Activated naive CD4-positive, alpha-beta T cell treated with anti-CD3 and anti-CD28 coated beads for 36 hours (primary cell): Measurements from ENCODE around the gene SRSF3. TPM values are rescaled to one million over a fixed set of nuclear protein-coding genes. Genes with fewer than 3 reads are reported as not detected.
A peak's percentile ranks its signal among the peaks of the same experiment; 100 is the strongest.

Source experiments
- CTCF ChIA-PET: fragments of 350-600 bp; sonication (Branson Sonifier 250); formaldehyde crosslinking; loops from one replicate; lab custom pipeline; 2021; ENCODE audit warnings: antibody characterized with exemption; lab: Charles Lee
- DNase-seq: peaks from one replicate; pipeline ENCODE4 v3.0.0-alpha.2; 2020
- H3K27ac Mint-ChIP-seq: one replicate; pipeline ENCODE4 v1.8.0; 2021; ENCODE audit warnings: mild to moderate bottlenecking, mixed read lengths
- H3K27me3 Mint-ChIP-seq: one replicate; pipeline ENCODE4 v1.8.0; 2021; ENCODE audit warnings: low read depth, mixed read lengths
- H3K36me3 Mint-ChIP-seq: one replicate; pipeline ENCODE4 v1.8.0; 2021; ENCODE audit warnings: low read depth, mixed read lengths
- H3K4me1 Mint-ChIP-seq: one replicate; pipeline ENCODE4 v1.8.0; 2021; ENCODE audit warnings: low read depth, mixed read lengths
- H3K4me3 Mint-ChIP-seq: one replicate; pipeline ENCODE4 v1.8.0; 2021; ENCODE audit warnings: mild to moderate bottlenecking, moderate library complexity, mixed read lengths
- H3K9me3 Mint-ChIP-seq: one replicate; pipeline ENCODE4 v1.8.0; 2021; ENCODE audit warnings: mixed read lengths
- intact Hi-C: fragments of 100-400 bp; cut with micrococcal nuclease; formaldehyde crosslinking; loops from one replicate; pipeline ENCODE4 v1.15.1; 2023
- total RNA-seq, 2 experiments: library from RNA; stranded (reverse); gene quantifications; one replicate each; pipeline ENCODE4 v1.2.3, GENCODE V29; 2021

The SRSF3 gene
- total RNA-seq = 100 to 1,000 TPM; 250 to 269 TPM

DNA sequence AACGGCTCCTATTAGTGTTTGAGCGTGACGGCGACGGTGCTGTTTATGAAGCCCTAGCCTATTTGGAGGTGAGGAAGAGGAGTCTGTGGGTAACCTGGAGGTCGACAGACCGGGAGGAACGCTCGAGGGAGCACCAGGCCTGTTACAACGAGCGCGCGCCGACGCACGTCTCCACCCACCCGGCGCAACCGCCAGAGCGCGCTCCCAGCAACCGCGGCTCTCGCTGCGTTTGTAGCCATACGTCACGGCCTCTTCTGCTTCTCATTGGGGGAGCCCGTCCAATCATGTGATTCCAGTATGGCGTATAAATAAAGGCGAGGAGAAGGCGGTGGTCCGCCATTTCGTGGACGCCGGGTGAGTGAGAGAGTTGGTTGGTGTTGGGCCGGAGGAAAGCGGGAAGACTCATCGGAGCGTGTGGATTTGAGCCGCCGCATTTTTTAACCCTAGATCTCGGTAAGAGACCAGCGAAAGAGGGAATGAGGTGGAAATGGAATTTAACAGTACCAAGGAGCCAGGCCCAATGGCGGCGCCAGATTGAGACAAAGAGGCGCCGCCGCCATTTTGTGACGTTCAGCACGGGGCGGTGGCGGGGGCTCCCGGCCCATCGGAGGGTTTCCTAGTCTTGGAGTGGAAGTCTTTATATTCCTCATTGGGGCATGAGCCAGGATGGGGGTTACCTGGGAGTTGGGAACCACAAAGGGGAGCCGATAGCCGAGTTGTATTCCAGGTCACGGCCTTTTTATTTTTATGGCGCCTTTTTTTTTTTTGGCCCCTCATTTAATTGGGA is at the start of gene SRSF3:
Gene SRSF3, plus strand, starts transcription at position 334 of the 787 bp plus-strand sequence. CDS start 2,401 bp downstream, outside the sequence.
- H3K27me3 Mint-ChIP-seq = no peaks in the 10 kb centered on the region
- H3K36me3 Mint-ChIP-seq = peaks cover 49% of the 10 kb centered on the region
- CTCF ChIA-PET = interaction anchor here (0.8 kb wide), 1 partner anchor 49 kb away, joined by 5 read pairs; no protein-coding TSS in a partner anchor
- no peaks in the 10 kb centered on the region for H3K9me3 Mint-ChIP-seq
- peak within 1 kb of the TSS; percentile 92 for H3K4me3 Mint-ChIP-seq
- DNase-seq = peak; percentile 98
- peaks cover 31% of the 10 kb centered on the region for H3K4me1 Mint-ChIP-seq
- peak within 1 kb of the TSS; percentile 98 for H3K27ac Mint-ChIP-seq
- intact Hi-C loops = loop anchor here (1.0 to 10.0 kb wide), 8 partner anchors 11 to 567 kb away; partner anchors contain the start of genes KCTD20, MAPK14 and PXT1

DNA sequence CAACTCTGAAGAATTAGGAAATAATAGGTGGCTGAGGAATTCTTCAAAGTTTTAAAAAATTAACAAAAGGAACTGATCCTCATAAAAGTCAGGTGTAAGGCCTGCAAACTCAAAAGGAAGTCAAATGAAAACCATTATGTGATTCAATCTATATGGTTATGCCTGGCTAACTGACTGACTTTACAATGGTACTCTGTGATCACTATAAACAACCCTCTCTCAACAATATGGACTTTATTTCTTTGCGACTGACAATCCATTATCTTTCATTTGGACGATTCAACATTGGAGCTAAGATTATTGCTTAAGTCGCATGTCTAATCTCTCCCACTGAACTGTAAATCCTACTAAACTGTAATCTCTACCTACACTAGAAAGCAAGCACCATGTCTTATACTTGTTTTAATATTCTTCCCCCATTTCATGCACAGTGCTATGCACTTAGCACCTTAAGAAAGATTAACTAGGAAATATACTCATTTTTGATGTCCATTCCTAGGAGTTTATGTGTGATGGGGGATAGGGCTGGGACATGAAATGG is 48.3 kb upstream of the SRSF3 start:
- H3K27me3 Mint-ChIP-seq = no peaks in the 10 kb centered on the region
- no peaks in the 10 kb centered on the region for H3K9me3 Mint-ChIP-seq
- CTCF ChIA-PET = interaction anchor here (1.1 kb wide), 1 partner anchor 49 kb away, joined by 5 read pairs; no protein-coding TSS in a partner anchor
- peaks cover 51% of the 10 kb centered on the region for H3K4me1 Mint-ChIP-seq
- no peak for DNase-seq
- peak overlapping the region; percentile 97 for H3K4me3 Mint-ChIP-seq
- intact Hi-C loops = loop anchor here (1.0 to 5.0 kb wide), 7 partner anchors 17 to 517 kb away; partner anchors contain the start of genes KCTD20, PXT1 and SRSF3
- peaks cover 15% of the 10 kb centered on the region for H3K36me3 Mint-ChIP-seq
- peak overlapping the region; percentile 97 for H3K27ac Mint-ChIP-seq

DNA sequence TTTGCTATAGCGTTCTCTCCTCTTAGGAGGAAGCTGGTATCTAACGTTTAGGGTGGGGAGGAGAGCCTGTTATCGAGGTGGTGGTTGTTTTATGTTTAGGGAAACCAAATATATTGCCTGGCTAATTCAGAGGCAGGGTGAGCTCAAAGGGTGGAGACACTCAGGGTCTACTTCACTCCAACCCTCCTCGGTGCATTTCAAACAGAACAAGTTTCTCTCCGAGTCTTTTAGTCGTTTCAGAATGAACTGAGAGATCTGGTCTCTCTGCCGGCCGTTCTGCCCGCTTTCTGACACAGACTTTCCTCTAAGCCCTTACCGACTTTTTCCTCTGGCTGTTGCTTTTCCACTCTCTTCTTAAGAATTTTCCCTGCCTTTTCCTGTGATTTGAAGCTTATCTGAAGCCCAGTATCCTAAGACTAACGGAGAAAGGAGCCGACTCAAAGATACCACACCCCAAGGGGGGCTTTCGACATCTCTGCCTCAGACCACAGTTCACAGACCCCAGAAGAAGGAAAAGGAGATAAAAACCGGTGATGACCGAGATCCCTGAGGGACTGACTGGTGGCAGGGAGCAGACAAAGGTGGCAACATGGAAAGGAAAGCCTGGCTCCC is 47.7 kb upstream of the SRSF3 start:
- Mint-ChIP-seq H3K27me3 (no peaks in the 10 kb centered on the region), H3K36me3 (peaks cover 14% of the 10 kb centered on the region), H3K4me1 (peaks cover 46% of the 10 kb centered on the region), H3K4me3 (peak overlapping the region; percentile 97), H3K9me3 (no peaks in the 10 kb centered on the region), H3K27ac (peak overlapping the region; percentile 97)
- CTCF ChIA-PET = no interaction called here
- intact Hi-C loops = loop anchor here (1.0 to 5.0 kb wide), 6 partner anchors 18 to 518 kb away; partner anchors contain the start of genes KCTD20, PXT1 and SRSF3
- peak; percentile 33 for DNase-seq

DNA sequence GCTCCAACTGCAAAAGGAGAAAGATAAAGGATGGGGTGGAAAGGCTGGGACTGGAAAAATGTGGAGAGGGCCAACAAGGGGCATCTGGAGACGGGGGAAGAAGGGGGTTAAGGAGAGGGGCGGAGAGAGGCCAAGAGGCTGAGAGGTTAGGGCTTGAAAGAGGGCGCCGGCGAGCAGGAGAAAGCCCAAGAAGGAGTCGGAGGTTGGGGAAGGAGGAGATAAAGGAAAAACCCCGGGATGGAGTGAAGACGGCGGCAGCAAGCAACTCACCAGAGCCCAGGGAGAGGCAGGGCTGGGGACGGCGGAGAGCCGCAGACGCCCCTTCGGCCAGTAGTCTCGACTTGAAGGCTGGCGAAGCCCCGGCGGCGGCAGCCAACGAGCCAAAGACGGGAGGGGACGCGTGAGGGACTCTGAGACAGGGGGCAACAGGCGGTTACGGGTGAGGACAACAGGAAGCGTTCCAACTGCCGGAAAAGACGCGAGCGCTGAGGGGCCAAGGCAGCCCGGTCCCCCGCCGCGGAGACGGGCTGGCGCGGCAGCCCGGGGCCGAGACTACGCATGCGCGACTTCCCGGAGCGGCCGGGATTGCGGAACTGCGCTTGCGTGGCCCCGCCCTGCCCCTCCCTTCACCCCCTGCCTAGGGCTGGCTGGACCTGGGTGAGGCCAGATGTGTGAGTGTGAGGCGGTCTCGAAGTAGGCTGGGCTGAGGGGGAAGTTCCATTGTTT is 47.1 kb upstream of the SRSF3 start, which contains the start of gene STK38:
Gene STK38, minus strand, starts transcription at position 560 of the 726 bp plus-strand sequence. CDS start 7,277 bp downstream, outside the sequence.
- Mint-ChIP-seq H3K9me3 (no peaks in the 10 kb centered on the region), H3K27ac (peak within 1 kb of the TSS; percentile 97), H3K4me1 (peaks cover 39% of the 10 kb centered on the region), H3K36me3 (peaks cover 12% of the 10 kb centered on the region), H3K27me3 (no peaks in the 10 kb centered on the region), H3K4me3 (peak within 1 kb of the TSS; percentile 97)
- peak; percentile 95 for DNase-seq
- CTCF ChIA-PET = no interaction called here
- intact Hi-C loops = loop anchor here (1.0 to 5.0 kb wide), 7 partner anchors 18 to 518 kb away; partner anchors contain the start of genes KCTD20, PXT1 and SRSF3

DNA sequence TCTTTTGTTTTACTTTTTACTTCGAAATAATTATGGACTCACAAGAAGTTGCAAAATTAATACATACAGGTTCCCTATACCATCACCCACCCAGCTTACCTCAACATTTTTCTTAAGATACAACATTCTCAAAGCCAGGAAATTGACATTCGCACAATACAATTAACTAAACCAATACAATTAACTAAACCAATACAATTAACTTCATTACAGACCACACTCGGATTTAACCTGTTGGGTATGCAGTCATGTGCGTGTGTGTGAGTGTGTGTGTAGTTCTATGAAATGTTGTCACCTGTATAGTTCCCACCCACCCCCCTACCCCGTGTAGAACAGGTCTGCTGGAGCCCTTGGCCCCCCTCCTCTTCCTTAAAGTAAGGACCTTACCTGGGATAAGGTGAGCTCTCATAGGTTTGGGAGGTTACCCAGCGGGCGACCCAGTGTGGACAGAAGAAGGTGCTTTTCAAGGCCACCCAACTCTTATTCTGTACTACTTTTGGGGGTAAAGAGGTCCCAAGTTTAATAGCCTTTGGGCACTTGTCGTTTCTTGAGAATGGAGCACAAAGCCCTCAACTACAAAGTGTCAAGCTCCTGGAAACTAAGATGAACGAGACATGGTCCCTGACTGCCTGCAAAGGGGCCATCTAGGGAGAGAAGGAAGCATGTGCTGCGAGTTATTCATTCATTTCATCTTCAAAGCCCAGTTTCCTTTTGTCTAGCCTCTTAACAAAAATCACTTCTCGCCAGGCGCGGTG is 46.3 kb upstream of the SRSF3 start:
- Mint-ChIP-seq H3K9me3 (no peaks in the 10 kb centered on the region), H3K4me3 (peak overlapping the region; percentile 97), H3K4me1 (peaks cover 35% of the 10 kb centered on the region), H3K27me3 (no peaks in the 10 kb centered on the region), H3K36me3 (peaks cover 12% of the 10 kb centered on the region), H3K27ac (peak overlapping the region; percentile 97)
- CTCF ChIA-PET = interaction anchor here (1.1 kb wide), 1 partner anchor 31 kb away, joined by 3 read pairs; no protein-coding TSS in a partner anchor
- intact Hi-C loops = loop anchor here (1.0 to 5.0 kb wide), 6 partner anchors 19 to 519 kb away; partner anchors contain the start of genes KCTD20 and PXT1
- peak; percentile 46 for DNase-seq

DNA sequence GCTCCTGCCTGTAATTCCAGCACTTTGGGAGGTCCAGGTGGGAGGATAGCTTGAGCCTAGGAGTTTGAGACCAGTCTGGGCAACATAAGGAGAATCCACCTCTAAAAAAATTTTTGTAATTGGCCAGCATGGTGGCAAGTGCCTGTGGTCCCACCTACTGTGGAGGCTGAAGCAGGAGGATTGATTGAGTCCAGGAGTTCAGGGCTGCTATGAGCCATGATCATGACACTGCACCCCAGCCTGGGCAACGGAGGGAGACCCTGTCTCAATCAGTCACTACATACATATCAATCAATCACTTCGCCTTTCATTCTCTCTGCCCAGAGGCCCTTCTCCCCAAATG is 45.8 kb upstream of the SRSF3 start:
- no peaks in the 10 kb centered on the region for H3K27me3 Mint-ChIP-seq
- no peaks in the 10 kb centered on the region for H3K9me3 Mint-ChIP-seq
- CTCF ChIA-PET = interaction anchor here (1.1 kb wide), 1 partner anchor 30 kb away, joined by 3 read pairs; no protein-coding TSS in a partner anchor
- H3K36me3 Mint-ChIP-seq = peaks cover 9% of the 10 kb centered on the region
- peak overlapping the region; percentile 97 for H3K4me3 Mint-ChIP-seq
- peak overlapping the region; percentile 97 for H3K27ac Mint-ChIP-seq
- no peak for DNase-seq
- intact Hi-C loops = loop anchor here (5.0 kb wide), 2 partner anchors 134 to 426 kb away; no protein-coding TSS in a partner anchor
- H3K4me1 Mint-ChIP-seq = peaks cover 31% of the 10 kb centered on the region

DNA sequence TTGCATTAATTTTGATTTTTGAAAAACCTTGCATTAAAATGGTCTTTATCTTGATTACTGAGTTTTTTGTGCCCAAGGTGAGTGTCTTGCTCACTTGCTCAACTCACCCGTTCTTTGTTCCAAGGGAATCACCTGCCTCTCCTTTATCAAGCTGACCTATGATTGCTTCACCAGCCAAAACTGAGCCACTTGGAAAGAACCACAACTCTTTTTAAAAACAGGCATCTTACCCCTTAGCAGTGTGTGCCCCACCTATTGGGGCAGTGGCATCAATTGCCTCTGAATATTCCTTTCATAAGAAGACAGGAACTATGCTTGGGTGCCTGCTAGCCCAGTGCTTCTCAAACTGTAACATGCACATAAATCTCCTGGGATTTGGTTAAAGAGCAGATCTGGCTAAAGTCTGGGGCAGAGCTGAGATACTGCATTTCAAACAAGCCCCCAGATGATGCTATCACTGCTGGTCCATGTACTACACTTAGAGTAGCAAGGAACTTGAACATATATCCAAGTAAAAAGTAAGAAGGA is 43.6 kb upstream of the SRSF3 start:
- Mint-ChIP-seq H3K4me3 (no peak overlapping the region), H3K27me3 (no peaks in the 10 kb centered on the region), H3K27ac (no peak overlapping the region), H3K4me1 (peaks cover 15% of the 10 kb centered on the region), H3K36me3 (peaks cover 6% of the 10 kb centered on the region), H3K9me3 (no peaks in the 10 kb centered on the region)
- CTCF ChIA-PET = no interaction called here
- intact Hi-C loops = no loop called here
- no peak for DNase-seq

DNA sequence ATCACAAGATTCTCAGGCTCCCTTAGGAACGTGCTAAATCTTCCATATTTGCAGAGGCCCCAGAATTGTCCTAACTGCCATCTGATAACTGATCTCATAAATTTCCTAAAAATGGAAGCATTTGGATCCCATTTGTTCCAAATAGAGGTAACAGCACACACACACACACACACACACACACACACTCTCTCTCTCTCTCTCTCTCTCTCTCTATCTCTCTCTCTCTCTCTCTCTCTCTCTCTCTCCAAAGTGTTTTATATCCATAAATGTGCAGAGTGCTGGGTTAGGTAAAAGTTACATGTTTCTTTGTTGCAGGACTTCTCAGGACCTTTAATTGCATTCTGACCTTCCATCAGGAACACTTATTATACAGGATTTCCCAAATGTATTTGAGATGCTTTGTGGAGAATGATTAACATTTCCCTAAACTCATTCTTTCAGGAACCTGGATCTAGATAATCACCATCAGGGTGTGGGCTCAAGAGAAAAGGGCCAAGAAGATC is 38.4 kb upstream of the SRSF3 start:
- CTCF ChIA-PET = no interaction called here
- no peaks in the 10 kb centered on the region for H3K36me3 Mint-ChIP-seq
- intact Hi-C loops = no loop called here
- DNase-seq = no peak
- no peaks in the 10 kb centered on the region for H3K27me3 Mint-ChIP-seq
- H3K4me1 Mint-ChIP-seq = no peaks in the 10 kb centered on the region
- no peak overlapping the region for H3K4me3 Mint-ChIP-seq
- no peak overlapping the region for H3K27ac Mint-ChIP-seq
- H3K9me3 Mint-ChIP-seq = no peaks in the 10 kb centered on the region

DNA sequence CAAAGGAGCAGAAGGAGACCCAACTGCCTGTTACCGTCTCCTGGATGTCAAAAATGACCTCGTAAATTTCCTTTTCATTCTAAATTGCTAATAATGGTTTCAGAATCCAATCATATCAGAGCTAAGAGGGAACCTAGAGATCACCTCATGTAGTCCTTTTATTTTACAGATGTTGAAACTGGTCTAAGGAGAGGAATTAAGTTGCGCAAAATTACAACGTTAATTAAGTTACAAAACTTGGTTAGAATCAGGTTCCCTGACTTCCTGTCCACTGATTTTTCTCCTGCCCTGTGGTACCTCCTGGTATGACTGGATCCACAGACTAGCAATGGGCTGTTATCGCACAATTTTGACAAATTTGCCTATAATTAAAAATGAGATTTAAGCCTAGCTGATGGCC is 37.9 kb upstream of the SRSF3 start:
- H3K36me3 Mint-ChIP-seq = no peaks in the 10 kb centered on the region
- intact Hi-C loops = no loop called here
- no peaks in the 10 kb centered on the region for H3K9me3 Mint-ChIP-seq
- CTCF ChIA-PET = no interaction called here
- H3K4me3 Mint-ChIP-seq = no peak overlapping the region
- no peaks in the 10 kb centered on the region for H3K27me3 Mint-ChIP-seq
- no peak for DNase-seq
- H3K27ac Mint-ChIP-seq = no peak overlapping the region
- no peaks in the 10 kb centered on the region for H3K4me1 Mint-ChIP-seq

DNA sequence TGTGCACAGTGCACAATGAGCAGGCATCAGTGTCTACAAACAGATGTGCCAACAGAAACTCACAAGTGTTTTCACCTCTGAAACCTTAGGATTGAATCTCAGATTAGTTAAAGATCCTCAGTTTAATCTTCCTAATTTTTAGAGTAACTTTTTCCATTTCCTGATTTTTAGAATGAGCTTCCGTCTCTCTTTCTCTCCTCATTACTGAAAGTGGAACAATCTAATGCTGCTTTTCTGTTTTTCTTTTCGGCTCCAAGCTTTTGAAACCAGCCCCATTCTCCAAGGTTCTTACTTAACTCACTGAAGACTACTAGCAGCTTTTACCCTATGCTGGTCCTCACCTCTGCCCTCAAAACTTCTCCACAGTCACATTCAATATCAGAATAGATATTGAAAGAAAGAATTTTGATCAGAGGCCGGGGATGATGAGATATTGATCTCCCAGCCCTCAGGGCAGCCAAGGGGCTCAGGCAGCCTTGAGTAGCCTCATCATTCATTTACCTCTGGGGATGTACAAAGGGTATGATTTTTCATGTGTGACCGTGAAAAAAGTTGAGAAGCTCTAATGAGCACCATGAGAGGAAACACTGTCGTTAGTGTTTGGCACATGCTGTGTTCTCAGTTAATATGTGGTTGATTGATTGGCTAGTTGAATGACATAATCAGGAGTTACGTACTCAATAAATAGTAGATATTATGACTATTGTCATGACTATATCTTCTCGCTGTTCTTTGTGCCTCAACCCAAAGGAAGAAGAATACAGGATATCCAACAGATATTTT is 35.0 kb upstream of the SRSF3 start:
- Mint-ChIP-seq H3K9me3 (no peaks in the 10 kb centered on the region), H3K4me3 (no peak overlapping the region), H3K27ac (no peak overlapping the region), H3K4me1 (no peaks in the 10 kb centered on the region), H3K27me3 (no peaks in the 10 kb centered on the region), H3K36me3 (no peaks in the 10 kb centered on the region)
- CTCF ChIA-PET = interaction anchor here (0.7 kb wide), 1 partner anchor 18 kb away, joined by 3 read pairs; no protein-coding TSS in a partner anchor
- DNase-seq = no peak
- intact Hi-C loops = no loop called here
